Kidney (tissue), 14 donors: ENCODE measurements around the gene SP6. TPM values are rescaled to one million over a fixed set of nuclear protein-coding genes. Genes with fewer than 3 reads are reported as not detected.

Experiments used
- DNase-seq, 5 donors: peaks; one replicate each; pipeline ENCODE4 v3.0.0-alpha.2; 2013 to 2020
- FAIRE-seq: peaks from 2 replicates; lab custom pipeline; 2012; peaks lifted over from hg19 to GRCh38; lab: Jason Lieb, UNC
- H3K27ac ChIP-seq, 2 donors: one replicate each; pipeline ENCODE4 v1.7.0; 2013; ENCODE audit warnings: low read depth in 2 of 2, low read length in 2 of 2, inconsistent platforms in 1 of 2
- H3K27me3 ChIP-seq: one replicate; pipeline ENCODE4 v1.7.1; 2013; ENCODE audit warnings: low read length, inconsistent platforms; ENCODE audit not compliant: control insufficient read depth, insufficient read depth
- H3K36me3 ChIP-seq, 3 donors: one replicate each; pipeline versions ENCODE4 v1.7.0 to v1.7.1; 2013; ENCODE audit warnings: low read length in 3 of 3, control low read depth in 1 of 3, inconsistent platforms in 1 of 3; ENCODE audit not compliant: insufficient read depth in 3 of 3, control insufficient read depth in 2 of 3
- H3K4me1 ChIP-seq, 3 donors: one replicate each; pipeline versions ENCODE4 v1.7.0 to v1.7.1; 2013; ENCODE audit warnings: low read length in 3 of 3, inconsistent platforms in 1 of 3, low read depth in 1 of 3; ENCODE audit not compliant: control insufficient read depth in 2 of 3, insufficient read depth in 2 of 3
- H3K4me3 ChIP-seq, 3 donors: one replicate each; pipeline versions ENCODE4 v1.7.0 to v1.8.1; 2013; ENCODE audit warnings: low read length in 3 of 3, control low read depth in 1 of 3, inconsistent platforms in 1 of 3
- H3K9ac ChIP-seq, 3 donors: one replicate each; pipeline versions ENCODE4 v1.7.0 to v1.7.1; 2013; ENCODE audit warnings: low read length in 3 of 3, control low read depth in 1 of 3, inconsistent platforms in 1 of 3
- H3K9me3 ChIP-seq, 3 donors: one replicate each; pipeline versions ENCODE4 v1.7.0 to v1.7.1; 2013; ENCODE audit warnings: low read length in 3 of 3, control low read depth in 1 of 3, inconsistent platforms in 1 of 3; ENCODE audit not compliant: control insufficient read depth in 2 of 3, insufficient read depth in 1 of 3
- intact Hi-C: fragments of 100-400 bp; cut with DNase I; formaldehyde crosslinking; loops from one replicate; pipeline ENCODE4 v1.11.1; 2022
- polyA plus RNA-seq: library from polyadenylated mRNA; stranded (reverse); fragments of 350-450 nt; fragmentation: Illumina TruSeq; extraction: RNeasy Lipid Tissue Mini Kit (QIAGEN cat#74804); gene quantifications from one replicate; pipeline ENCODE4 v1.2.3, GENCODE V29; 2014; ENCODE audit warnings: low read depth, low replicate concordance; ENCODE audit not compliant: insufficient read depth
- total RNA-seq: library from RNA; stranded (reverse); fragmentation: NEBNext Ultra II Directional; extraction: Animal tissue kit (Norgen Biotek cat#: 25700); gene quantifications from one replicate; pipeline ENCODE4 v1.2.1, GENCODE V29; 2021
- TF ChIP-seq, protein P1 (sequence below): IDR thresholded peaks from 3 replicates; pipeline ENCODE4 v1.5.1; 2012; ENCODE audit warnings: mild to moderate bottlenecking, moderate library complexity, borderline replicate concordance; ENCODE audit not compliant: insufficient read depth; ENCODE audit errors: extremely low read depth
- donor health status: control.
- donor health status: control.
- donor health status: control.
- donor health status: control.
- donor health status: control.
- donor health status: DM: yes; HTN: yes; CAD: no.
- donor health status: Normal renal cell carcinoma (clear cell type).

The SP6 gene
- total and polyA plus RNA-seq, 2 donors from 2014 or later = 0.86 to 2.0 TPM

DNA sequence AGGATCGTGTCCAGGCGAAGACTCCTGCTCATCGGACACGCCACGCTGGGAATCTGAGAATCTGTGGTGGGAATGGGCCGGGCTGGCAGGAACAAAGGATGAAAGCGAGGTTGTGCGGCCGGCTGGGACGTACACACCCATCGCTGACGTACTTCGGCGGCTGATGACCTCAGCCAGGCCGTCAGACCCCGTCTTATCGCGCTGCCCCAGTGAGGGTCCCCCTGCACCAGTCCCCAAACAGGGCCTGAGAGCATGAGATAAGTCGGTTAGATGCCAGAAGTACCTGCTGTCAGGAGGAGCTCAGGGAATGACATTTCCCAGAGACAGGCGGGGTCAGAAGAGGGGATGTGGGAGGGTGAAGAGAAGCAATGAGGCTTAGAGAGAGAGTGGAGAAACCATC, 16.0 kb upstream of the SP6 start:
- peaks cover 2% of the 10 kb centered on the region for H3K27me3 ChIP-seq
- H3K36me3 ChIP-seq = no peaks in the 10 kb centered on the region
- no peak overlapping the region for H3K9ac ChIP-seq
- FAIRE-seq = no peak
- no peak overlapping the region for H3K27ac ChIP-seq
- TF ChIP-seq, protein P1, sequence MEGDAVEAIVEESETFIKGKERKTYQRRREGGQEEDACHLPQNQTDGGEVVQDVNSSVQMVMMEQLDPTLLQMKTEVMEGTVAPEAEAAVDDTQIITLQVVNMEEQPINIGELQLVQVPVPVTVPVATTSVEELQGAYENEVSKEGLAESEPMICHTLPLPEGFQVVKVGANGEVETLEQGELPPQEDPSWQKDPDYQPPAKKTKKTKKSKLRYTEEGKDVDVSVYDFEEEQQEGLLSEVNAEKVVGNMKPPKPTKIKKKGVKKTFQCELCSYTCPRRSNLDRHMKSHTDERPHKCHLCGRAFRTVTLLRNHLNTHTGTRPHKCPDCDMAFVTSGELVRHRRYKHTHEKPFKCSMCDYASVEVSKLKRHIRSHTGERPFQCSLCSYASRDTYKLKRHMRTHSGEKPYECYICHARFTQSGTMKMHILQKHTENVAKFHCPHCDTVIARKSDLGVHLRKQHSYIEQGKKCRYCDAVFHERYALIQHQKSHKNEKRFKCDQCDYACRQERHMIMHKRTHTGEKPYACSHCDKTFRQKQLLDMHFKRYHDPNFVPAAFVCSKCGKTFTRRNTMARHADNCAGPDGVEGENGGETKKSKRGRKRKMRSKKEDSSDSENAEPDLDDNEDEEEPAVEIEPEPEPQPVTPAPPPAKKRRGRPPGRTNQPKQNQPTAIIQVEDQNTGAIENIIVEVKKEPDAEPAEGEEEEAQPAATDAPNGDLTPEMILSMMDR = no peak
- intact Hi-C loops = no loop called here
- H3K4me3 ChIP-seq = no peak overlapping the region
- DNase-seq = peak in 4 of 5 donors; percentile 41 to 70 (median 52)
- H3K4me1 ChIP-seq = peaks cover 0 to 3% (median 0%) of the 10 kb centered on the region in 3 donors
- H3K9me3 ChIP-seq = no peaks in the 10 kb centered on the region

DNA sequence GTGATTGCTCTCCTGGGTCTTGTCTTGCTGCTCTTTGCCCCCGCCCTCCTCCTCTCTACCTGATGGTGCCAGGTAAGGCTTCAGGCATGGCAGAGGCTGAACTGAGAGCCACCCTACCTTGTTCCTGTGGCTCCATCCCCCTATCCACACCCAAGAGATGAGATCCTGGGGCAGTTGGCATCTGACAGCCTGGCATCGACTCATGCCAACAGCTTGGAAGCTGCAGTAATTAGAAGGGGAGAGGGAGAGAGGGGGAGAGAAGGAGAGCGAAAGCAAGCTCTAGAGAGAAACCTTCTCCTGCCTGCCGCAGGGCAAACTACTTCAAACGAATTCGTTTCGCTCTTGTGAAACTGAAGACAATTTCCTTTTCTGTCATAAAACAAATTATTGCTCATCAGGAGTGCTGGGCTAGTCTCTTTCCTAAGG, 13.8 kb upstream of the SP6 start:
- FAIRE-seq (no peak), DNase-seq (peak in 1 of 5 donors; percentile 39)
- no peaks in the 10 kb centered on the region for H3K27me3 ChIP-seq
- intact Hi-C loops = no loop called here
- no peak overlapping the region for H3K9ac ChIP-seq
- H3K27ac ChIP-seq = no peak overlapping the region
- H3K9me3 ChIP-seq = no peaks in the 10 kb centered on the region
- H3K36me3 ChIP-seq = no peaks in the 10 kb centered on the region
- no peak overlapping the region for H3K4me3 ChIP-seq
- peaks cover 0 to 3% (median 0%) of the 10 kb centered on the region in 3 donors for H3K4me1 ChIP-seq
- TF ChIP-seq, protein P1 = no peak

DNA sequence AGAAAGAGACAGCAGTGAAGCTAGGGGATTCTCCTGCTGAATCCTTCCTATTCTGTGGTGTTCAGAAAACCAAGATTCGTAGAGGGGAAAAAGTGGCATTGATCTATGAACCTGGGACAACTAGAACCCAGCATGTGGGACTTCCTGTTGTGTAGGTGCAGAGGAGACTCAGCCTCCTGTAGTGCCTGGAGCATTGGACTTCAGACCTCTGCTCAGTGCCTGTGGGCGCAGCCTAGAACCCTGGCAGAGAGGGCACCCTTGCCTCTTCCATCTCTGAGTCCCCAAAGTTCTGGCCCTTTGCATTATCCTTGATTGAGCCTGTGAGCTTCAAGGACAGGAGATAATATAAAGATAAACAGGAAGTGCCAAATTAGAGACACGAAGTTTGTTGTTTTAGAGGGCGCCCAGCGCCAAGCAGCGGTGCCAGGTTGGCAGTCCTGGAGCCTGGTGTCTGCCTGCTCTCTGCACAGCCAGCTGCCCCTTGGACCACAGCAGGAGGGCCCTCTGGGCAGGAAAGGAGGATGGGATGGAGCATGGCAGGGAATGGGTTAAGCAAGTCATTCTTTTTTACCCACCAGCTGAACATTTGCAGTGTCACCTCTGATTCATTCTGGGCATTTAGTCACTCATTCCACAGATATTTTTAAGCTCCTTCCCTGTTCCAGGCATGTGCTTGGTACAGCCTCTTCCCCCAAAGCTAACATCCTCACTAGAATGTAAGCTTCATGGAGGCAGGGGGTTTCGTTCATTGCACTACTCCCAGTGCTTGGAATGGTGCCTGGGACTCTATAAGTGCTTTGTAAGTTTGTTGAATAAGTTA, 11.9 kb upstream of the SP6 start:
- Histone ChIP-seq H3K4me3 (no peak overlapping the region), H3K36me3 (no peaks in the 10 kb centered on the region), H3K27me3 (no peaks in the 10 kb centered on the region), H3K9ac (no peak overlapping the region), H3K4me1 (peaks cover 0 to 3% (median 0%) of the 10 kb centered on the region in 3 donors), H3K27ac (no peak overlapping the region), H3K9me3 (no peaks in the 10 kb centered on the region)
- TF ChIP-seq, protein P1 = no peak
- intact Hi-C loops = no loop called here
- FAIRE-seq (no peak), DNase-seq (no peak)
